ENCODE measurements around the gene TNIK.

The TNIK gene

DNA sequence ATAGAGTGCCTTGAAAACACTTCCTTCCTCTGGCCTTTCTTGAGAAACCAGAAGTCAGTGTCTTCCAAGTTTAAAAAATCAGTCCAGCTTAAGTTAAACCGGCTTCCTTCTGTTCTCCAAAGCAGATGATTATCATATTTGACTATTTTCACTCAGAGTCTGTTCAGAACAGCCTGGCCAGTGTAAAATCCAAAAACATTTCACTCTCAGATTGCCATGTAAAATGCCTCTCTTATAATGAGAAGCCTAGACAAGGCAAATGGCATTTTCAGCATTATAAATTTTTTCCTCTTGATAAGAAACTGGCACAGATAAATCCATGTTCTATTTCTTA is 193.5 kb downstream of the TNIK start:
- no peak for DNase-seq (ENCODE audit: low read depth, low spot score)
- POLR2A ChIA-PET: no interaction called here
- TF ChIP-seq CTCF (IDR thresholded peaks at IDR 0.05; ENCODE audit: insufficient read depth, low read length, missing control alignments): no peak
- CTCF ChIA-PET: no interaction called here
- no peak overlapping the region for H3K4me3 ChIP-seq (ENCODE audit: low read depth, low read length)

DNA sequence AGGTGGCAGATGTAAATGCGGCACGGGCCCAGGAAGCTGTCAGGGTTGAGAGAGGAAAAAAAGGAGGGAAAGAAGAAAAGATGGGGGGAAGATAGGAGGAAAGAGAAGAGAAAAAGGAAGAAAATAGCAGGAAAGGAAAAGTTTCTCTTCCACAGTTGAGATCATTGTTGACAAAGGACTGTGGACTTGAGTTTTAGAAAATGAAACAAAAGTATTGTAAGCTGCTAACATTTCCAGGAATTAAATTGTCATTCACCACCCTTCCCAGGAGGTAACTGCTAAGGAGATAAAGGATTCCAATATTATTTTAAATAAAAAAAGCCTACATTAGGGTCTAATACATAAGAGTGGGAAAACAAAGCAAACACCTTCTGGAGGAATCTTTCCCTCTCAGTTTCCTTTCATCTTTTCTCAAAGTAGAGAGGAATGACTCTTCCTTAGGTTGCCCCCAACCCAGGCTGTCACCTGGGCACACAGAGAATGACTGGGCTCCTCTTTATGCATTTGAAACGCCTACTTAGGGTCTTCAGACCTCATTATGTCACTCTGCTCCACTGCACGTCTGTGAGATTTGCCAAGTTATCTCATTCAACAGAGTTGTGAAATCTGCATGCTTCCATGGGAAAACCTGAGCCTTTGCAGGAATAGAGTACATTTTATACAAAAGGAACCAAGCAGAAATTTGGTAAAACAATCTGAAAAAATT is 194.0 kb downstream of the TNIK start:
- no peak for TF ChIP-seq CTCF (IDR thresholded peaks at IDR 0.05; ENCODE audit: insufficient read depth, low read length, missing control alignments)

GRCh38 chr3:171264758-171265157 is 195.4 kb downstream of the TNIK start:
- DNase-seq (ENCODE audit: low read depth, low spot score): no peak
- ChIA-PET POLR2A (no interaction called here), CTCF (interaction anchor here (0.6 kb wide), 1 partner anchor 13 kb away, joined by 3 read pairs; no protein-coding TSS in a partner anchor)
- no peak overlapping the region for H3K4me3 ChIP-seq (ENCODE audit: low read depth, low read length)
- TF ChIP-seq CTCF (IDR thresholded peaks at IDR 0.05; ENCODE audit: insufficient read depth, low read length, missing control alignments): no peak

More for the DNA sequence above, 194.0 kb downstream of the TNIK start:
- no peak overlapping the region for H3K4me3 ChIP-seq (ENCODE audit: low read depth, low read length)
- CTCF ChIA-PET: no interaction called here
- DNase-seq (ENCODE audit: low read depth, low spot score): no peak
- POLR2A ChIA-PET: no interaction called here

DNA sequence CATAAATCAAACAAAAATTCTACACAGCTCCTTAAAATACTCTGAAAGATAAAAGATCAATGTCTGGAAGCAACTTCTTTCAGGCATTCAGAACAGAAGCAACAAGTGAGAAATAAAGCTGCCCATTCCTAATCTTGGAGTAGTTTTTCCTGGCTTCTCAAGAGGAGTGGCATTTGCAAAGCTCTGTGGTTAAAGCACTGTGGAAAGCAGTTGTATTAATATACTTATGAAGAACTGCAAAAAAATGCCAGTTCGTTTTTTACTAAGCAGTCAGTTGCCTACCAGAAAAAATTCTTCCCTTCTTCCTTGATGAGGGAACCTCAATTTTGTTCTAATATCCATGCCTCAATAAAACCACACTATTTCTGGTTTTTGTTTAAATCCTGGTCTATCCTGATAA is 197.8 kb downstream of the TNIK start:
- ChIA-PET POLR2A (no interaction called here), CTCF (interaction anchor here (0.7 kb wide), 1 partner anchor 16 kb away, joined by 3 read pairs; no protein-coding TSS in a partner anchor)
- no peak for DNase-seq (ENCODE audit: low read depth, low spot score)
- H3K4me3 ChIP-seq (ENCODE audit: low read depth, low read length): no peak overlapping the region
- TF ChIP-seq CTCF (IDR thresholded peaks at IDR 0.05; ENCODE audit: insufficient read depth, low read length, missing control alignments): no peak

DNA sequence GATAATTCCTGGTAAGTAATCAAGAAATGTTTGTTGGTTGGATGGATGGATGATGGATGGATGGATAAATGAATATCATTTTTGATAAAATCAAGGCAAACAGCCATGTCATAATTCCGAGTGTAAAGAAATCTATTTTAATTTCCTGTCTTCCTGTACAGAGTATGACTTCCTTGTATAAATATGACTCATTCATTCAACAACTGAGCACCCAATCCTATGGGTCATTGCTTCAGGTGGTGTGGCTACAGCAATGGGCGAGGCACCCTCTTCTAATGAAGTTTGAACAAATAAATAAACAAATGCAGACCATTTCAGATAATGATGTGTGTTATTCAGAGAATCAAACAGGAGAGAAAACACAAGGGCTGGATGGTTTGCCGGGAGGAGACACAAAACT is 198.7 kb downstream of the TNIK start:
- ChIA-PET POLR2A (no interaction called here), CTCF (no interaction called here)
- DNase-seq (ENCODE audit: low read depth, low spot score): no peak
- no peak for TF ChIP-seq CTCF (IDR thresholded peaks at IDR 0.05; ENCODE audit: insufficient read depth, low read length, missing control alignments)
- no peak overlapping the region for H3K4me3 ChIP-seq (ENCODE audit: low read depth, low read length)

GRCh38 chr3:171260899-171261298 is 199.3 kb downstream of the TNIK start:
- CTCF ChIA-PET: no interaction called here
- no peak for DNase-seq (ENCODE audit: low read depth, low spot score)
- POLR2A ChIA-PET: no interaction called here
- no peak overlapping the region for H3K4me3 ChIP-seq (ENCODE audit: low read depth, low read length)
- TF ChIP-seq CTCF (IDR thresholded peaks at IDR 0.05; ENCODE audit: insufficient read depth, low read length, missing control alignments): no peak
